ENCODE data around the gene SYNE3. TPM values are rescaled to one million over a fixed set of nuclear protein-coding genes. Genes with fewer than 3 reads are reported as not detected.

Gene SYNE3
- total and polyA plus RNA-seq, 9 of the 15 experiments (the other 6 are each of a cell fraction or from before 2014, with no cell fraction given) = 0.04 to 3.1 (median 0.55) TPM

DNA sequence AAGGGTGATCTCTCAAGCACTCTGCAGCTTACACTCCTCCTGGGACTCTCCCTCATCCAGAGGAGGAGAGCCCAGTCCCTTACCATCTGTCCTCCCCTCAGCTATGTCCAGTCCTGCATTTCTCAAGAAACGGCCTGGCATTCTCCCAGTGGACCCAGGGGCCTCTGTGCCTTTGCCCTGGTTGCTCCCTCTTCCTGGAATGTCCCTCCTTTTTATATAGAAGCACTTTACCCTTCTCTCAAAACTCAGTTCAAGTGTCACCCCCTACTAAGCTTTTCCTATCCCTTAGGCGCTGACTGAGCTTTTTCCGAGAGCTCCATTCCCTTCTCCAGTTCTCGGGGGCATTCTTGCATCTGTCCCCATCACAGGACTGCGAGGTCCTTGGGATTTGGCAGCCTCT is 9.5 kb upstream of the SYNE3 start:
- 83% methylated on average over 4 of the region's 5 CpGs for WGBS (ENCODE audit: insufficient coverage, low coverage, missing lambda C conversion rate)
- no peak for TF ChIP-seq RB1 (IDR thresholded peaks at IDR 0.05; ENCODE audit: low read depth)
- TF ChIP-seq, protein P1, sequence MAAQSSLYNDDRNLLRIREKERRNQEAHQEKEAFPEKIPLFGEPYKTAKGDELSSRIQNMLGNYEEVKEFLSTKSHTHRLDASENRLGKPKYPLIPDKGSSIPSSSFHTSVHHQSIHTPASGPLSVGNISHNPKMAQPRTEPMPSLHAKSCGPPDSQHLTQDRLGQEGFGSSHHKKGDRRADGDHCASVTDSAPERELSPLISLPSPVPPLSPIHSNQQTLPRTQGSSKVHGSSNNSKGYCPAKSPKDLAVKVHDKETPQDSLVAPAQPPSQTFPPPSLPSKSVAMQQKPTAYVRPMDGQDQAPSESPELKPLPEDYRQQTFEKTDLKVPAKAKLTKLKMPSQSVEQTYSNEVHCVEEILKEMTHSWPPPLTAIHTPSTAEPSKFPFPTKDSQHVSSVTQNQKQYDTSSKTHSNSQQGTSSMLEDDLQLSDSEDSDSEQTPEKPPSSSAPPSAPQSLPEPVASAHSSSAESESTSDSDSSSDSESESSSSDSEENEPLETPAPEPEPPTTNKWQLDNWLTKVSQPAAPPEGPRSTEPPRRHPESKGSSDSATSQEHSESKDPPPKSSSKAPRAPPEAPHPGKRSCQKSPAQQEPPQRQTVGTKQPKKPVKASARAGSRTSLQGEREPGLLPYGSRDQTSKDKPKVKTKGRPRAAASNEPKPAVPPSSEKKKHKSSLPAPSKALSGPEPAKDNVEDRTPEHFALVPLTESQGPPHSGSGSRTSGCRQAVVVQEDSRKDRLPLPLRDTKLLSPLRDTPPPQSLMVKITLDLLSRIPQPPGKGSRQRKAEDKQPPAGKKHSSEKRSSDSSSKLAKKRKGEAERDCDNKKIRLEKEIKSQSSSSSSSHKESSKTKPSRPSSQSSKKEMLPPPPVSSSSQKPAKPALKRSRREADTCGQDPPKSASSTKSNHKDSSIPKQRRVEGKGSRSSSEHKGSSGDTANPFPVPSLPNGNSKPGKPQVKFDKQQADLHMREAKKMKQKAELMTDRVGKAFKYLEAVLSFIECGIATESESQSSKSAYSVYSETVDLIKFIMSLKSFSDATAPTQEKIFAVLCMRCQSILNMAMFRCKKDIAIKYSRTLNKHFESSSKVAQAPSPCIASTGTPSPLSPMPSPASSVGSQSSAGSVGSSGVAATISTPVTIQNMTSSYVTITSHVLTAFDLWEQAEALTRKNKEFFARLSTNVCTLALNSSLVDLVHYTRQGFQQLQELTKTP (IDR thresholded peaks at IDR 0.05; ENCODE audit: low read depth in 1 of 2, partially characterized antibody in 2 of 2) = no peak
- no peak for TF ChIP-seq XRCC3 (IDR thresholded peaks at IDR 0.05)
- TF ChIP-seq SRSF3 (IDR thresholded peaks at IDR 0.05; ENCODE audit: insufficient read depth, low read length) = no peak
- TF ChIP-seq, protein P2, sequence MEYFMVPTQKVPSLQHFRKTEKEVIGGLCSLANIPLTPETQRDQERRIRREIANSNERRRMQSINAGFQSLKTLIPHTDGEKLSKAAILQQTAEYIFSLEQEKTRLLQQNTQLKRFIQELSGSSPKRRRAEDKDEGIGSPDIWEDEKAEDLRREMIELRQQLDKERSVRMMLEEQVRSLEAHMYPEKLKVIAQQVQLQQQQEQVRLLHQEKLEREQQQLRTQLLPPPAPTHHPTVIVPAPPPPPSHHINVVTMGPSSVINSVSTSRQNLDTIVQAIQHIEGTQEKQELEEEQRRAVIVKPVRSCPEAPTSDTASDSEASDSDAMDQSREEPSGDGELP (CRISPR knock-in tag; IDR thresholded peaks at IDR 0.05; ENCODE audit: borderline replicate concordance) = no peak
- no peak for TF ChIP-seq CBX5 (IDR thresholded peaks at IDR 0.05; ENCODE audit: borderline replicate concordance, low read depth)
- no peak for TF ChIP-seq KDM5B (IDR thresholded peaks at IDR 0.05; ENCODE audit: insufficient replicate concordance, low read depth, low read length)
- no peak for TF ChIP-seq MCM7 (IDR thresholded peaks at IDR 0.05)
- no peak for TF ChIP-seq EWSR1 (IDR thresholded peaks at IDR 0.05; ENCODE audit: borderline replicate concordance, low read depth, partially characterized antibody)
- TF ChIP-seq DPF2 (IDR thresholded peaks at IDR 0.05) = no peak
- TF ChIP-seq TEAD2 (tag; IDR thresholded peaks at IDR 0.05) = no peak
- TF ChIP-seq CHD1 (IDR thresholded peaks at IDR 0.05; ENCODE audit: low read length) = no peak
- intact Hi-C loops (cut with micrococcal nuclease) (no loop called here), in situ Hi-C loops (cut with MboI) (loop anchor here (5.0 kb wide), 1 partner anchor 84 kb away; no protein-coding TSS in a partner anchor)
- Histone ChIP-seq H2AFZ (ENCODE audit: low read depth, low read length) (no peak overlapping the region), H3K9me1 (ENCODE audit: control insufficient read depth, insufficient read depth, low read length) (no peaks in the 10 kb centered on the region), H3K9me3 (replicated peaks; ENCODE audit: control insufficient read depth, insufficient read depth, low read depth, low read length) (no peaks in the 10 kb centered on the region), H3K27ac (ENCODE audit: extremely low read depth, low read depth, low read length) (no peak overlapping the region), H4K20me1 (replicated peaks; ENCODE audit: control insufficient read depth, insufficient read depth, low read length) (peaks cover 3% of the 10 kb centered on the region; the same call in 1 of the 2 replicates), H3K79me2 (ENCODE audit: control insufficient read depth, insufficient read depth, low read length) (peaks cover 18% of the 10 kb centered on the region), H3K27me3 (ENCODE audit: control insufficient read depth in 2 of 2, insufficient read depth in 2 of 2, low read length in 2 of 2) (no peaks in the 10 kb centered on the region), H3K9ac (ENCODE audit: insufficient read depth in 1 of 2, low read depth in 2 of 2, low read length in 2 of 2) (peak overlapping the region in 1 of 2 experiments; percentile 21; a peak in 1 of 4 replicates), H3K4me1 (replicated peaks in 1 of 2; ENCODE audit: control insufficient read depth in 2 of 2, insufficient read depth in 2 of 2, low read length in 2 of 2) (peaks cover 0 to 64% of the 10 kb centered on the region in 2 experiments; a peak in 3 of 5 replicates), H3K4me3 (no peak overlapping the region), H3K4me2 (ENCODE audit: insufficient read depth, low read length) (no peak overlapping the region), H3K36me3 (ENCODE audit: control insufficient read depth, insufficient read depth, low read length) (peaks cover 12% of the 10 kb centered on the region; the same call in 1 of the 3 replicates)
- ChIA-PET CTCF (ENCODE audit: low intra/inter-chr PET ratio) (no interaction called here), POLR2A (interaction anchor here (0.5 to 1.6 kb wide), 4 partner anchors 11 to 24 kb away, joined by 3 to 5 read pairs (median 3); no protein-coding TSS in a partner anchor)
- no TSS peak for BruUV-seq (replicated peaks)
- no peak for ATAC-seq
- DNase-seq (ENCODE audit: extremely low read depth in 1 of 4, low spot score in 3 of 4) = no peak
- no peak for FAIRE-seq
